GM21723 (cell line): ENCODE results near the gene WNT3A.
"Not testable (repeated sequence)": the region's sequence is repeated elsewhere in the genome, so short reads cannot be mapped to it uniquely, and the experiment has no call there.

Experiments
- ATAC-seq: cut with Tn5 transposase; IDR thresholded peaks from one replicate; pipeline ENCODE4 v1.9.1; 2021; ENCODE audit warnings: mild to moderate bottlenecking, moderate library complexity; ENCODE audit not compliant: unreplicated experiment

Gene WNT3A

GRCh38 chr1:228010921-228011320 is 4.1 kb downstream of the WNT3A start:
- no peak for ATAC-seq

GRCh38 chr1:228011721-228012311 is 5.0 kb downstream of the WNT3A start:
- no peak for ATAC-seq

DNA sequence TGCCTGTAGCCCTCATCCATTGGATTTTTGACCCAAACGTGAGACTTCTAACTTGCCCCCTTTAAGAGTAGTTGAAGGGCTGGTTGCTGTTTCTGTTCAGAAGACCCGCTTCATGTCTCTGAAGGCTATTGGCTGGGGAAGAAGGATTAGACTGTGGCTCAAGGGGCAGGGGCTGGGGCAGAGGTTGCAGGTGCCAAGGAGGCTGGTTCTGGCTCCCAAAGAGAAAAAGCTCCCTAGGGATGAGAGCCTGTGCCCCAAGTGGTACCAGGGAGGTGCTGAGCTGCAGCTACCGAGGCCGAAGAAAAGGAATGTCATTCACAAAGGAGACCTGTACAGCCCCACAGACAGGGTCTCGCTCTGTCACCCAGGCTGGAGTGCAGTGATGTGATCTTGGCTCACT is 5.8 kb downstream of the WNT3A start:
- no peak for ATAC-seq

DNA sequence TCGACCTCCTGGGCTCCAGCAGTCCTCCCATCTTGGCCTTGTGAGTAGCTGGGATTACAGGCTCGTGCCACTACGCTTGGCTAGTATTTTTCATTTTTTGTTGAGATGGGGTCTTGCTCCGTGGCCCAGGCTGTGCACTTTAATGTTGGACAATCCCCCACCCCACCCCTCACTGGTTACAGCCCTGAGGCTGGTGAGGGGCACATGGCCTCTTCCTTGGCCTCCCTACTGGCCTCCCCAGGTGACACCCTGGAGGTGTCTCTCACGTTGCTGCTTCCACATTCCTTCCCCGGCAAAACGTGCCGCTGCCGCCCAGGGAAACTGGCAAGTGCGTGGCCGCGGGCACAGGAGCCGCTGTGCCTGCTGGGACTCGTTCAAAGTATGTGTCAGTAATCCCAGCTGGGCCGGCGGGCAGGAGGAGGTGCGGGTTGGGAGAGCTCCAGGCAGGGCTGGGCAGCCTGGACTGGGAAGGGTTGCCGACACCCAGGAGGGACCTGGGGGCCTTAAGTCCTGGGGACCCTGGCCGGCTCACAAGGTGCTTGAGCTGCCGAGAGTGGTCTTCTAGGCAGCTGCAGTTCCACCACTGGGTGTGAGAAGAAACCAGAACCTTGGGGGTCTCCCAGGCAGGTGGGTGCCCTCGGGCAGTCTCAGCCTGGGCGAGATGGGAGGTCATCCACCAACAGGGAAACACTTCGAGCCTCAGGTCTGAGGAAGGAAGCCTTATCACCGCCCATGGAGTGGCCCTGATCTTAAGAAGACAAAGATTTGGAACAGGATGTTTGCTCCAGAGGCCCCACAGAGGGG is 6.5 kb downstream of the WNT3A start:
- ATAC-seq: no peak

DNA sequence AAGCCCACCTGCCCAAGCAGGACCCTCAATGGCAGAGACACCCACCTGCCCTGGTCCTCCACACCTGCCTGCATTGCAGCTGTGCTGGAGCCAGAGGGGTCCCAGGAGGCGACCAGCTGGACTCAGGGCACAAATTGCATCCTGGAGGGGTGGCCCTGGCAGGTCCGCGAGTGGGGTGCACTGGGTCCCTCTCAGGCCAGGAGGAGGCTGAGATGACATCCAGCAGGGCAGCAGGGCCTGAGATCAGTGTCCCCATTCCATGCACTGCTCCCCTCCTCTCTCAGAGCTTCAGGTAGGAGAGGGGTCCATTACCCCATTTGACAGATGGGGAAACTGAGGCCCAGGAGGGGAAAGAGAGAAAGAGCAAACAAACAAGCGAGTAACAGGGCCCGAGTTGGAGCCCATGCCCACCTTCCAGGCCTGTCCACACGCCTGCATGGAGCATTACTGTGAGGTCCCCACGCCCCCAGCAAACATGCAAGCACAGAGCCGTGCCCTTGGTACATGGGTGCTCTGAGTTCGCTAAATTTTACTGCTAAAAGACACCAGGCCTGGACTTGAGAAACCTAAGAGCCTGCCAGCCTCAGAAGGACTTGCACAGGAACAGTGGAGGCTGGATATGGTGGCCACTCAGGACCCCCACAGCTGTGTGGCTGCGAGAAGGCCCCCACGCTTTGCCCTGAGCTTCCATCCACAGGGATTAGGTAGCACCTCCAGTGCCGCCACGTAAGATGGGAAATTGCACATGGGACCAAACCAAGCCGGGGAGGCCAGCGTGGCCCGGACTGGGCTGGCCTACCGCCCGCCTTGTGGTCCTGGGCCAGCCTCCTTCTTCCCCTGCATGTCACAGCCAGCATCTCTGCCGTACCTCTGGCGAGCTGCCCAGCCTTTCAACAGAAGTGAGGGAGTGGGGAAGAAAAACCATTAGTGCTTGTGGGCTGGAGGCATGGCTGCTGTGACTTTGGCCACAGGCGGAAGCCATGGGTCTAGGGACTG is 7.4 kb downstream of the WNT3A start:
- no peak for ATAC-seq

DNA sequence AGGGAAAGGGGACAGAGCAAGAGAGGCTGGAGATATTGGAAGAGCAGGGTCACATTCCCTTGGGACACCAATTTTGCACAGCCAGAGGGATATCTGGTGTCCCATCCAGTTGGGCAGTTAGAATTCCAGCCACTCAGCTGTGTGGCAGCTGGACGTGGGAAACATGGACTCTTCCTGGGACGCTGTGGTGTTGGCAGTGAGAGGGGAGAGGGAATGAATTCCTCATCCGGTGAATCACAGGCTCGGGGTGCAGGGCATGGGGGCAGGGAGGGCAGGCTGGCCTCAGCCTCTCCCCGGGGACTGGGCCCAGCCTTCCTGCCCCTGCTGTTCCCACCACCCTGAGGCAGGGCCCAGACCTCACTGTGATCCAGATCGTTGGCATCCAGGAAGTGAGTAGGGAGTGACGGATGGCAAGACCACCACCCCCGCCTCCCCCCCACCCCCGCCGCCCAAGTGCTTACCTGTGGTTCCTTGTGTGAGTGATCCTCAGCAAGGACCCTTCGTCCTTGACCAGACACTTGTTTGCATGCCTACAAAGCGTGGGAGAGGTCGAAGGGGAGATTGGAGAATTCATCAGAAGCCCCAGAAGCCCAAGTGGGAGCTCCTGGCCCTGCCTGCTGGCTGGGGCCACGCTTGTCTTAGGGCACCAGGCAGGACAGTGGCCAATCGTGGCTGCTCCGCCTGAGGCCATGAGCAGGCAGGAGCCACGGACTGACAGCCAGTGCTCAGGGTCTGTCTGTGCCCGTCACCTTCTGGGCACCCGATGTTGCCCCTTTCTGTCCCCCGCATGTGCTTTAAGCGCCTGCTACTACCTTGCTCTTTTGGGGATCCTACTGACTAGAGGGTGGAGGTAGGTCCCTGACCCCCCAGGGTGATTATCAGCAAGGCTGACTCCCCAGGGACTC is 8.7 kb downstream of the WNT3A start:
- ATAC-seq: no peak

DNA sequence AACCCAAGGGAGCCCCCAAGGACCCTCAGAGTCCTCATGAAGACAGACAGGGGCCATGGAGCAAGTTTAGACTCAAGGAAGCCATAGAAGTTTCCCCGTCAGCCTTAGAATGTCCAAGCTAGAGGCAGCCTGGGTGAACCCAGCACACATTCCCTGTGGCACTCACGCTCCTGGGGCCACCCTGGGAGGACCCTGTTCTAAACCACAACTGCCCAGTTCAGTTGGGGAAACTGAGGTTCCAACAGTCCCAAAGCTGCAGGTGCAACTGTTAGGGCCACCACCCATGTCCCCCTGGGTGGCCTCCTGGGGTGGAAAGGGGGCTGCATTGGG is 9.3 kb downstream of the WNT3A start:
- no peak for ATAC-seq

- no peak for ATAC-seq
These were observed 10.0 kb downstream of the WNT3A start for GRCh38 chr1:228016653-228017355.

DNA sequence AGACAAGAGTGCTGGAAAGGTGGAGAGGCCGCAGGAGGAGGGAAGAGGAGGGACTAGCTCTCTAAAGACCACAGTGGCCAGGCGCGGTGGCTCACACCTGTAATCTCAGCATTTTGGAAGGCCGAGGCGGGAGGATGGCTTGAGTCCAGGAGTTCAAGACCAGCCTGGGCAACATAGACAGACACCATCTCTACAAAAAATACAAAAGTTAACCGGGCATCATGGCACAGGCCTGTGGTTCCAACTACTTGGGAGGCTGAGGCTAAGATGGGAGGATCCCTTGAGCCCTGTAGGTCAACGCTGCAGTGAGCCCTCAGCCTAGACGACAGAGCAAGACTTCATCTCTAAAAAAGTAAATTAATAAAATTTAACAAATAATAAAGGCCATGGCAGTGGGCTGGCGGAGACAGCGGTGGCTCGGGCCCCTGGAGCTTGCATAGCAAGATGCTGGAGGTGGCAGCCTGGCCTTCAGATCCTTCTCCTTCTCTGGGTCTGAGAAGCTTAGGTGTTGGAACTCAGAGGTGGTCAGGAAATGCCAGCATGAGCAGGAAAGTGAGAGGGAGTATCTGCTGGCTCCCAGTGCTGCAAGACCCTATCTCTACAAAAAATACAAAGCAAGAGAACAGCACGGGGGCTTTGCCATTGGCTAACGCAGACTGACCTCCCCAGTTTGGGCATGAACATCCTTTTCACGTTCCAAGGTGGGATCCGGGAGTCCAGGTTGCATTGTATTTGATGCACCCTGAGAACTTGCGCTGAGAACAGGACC is 10.7 kb downstream of the WNT3A start:
- no peak for ATAC-seq

DNA sequence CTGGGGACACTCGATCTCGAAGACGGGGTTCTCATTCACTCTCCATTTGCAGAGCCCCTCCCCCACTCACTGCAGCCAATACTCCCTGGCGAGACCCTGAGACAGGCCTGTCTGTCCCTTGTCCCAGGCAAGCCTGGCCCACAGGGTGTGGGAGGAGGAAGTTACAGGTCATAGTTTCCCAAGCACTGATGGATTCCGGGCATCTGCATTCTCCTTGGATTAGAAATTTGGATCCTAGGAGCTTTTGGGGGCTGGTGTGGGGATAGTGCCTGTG is 11.3 kb downstream of the WNT3A start:
- ATAC-seq: no peak

- no peak for ATAC-seq
These were observed 12.3 kb downstream of the WNT3A start for GRCh38 chr1:228018961-228019721.

DNA sequence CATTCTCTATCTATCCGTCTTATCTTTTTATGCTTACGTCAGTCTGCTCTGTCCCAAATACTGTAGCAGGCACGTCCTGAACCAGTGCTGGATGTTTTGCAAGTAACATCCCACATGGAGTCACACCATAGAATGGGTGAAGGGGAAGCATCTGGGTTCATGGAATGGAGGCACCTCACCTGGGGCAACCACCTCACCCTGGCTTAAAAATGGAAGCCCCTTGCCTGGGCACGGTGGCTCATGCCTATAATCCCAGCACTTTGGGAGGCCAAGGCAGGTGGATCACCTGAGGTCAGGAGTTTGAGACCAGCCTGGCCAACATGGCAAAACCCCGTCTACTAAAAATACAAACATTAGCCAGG is 12.9 kb downstream of the WNT3A start:
- not testable (repeated sequence) for ATAC-seq

DNA sequence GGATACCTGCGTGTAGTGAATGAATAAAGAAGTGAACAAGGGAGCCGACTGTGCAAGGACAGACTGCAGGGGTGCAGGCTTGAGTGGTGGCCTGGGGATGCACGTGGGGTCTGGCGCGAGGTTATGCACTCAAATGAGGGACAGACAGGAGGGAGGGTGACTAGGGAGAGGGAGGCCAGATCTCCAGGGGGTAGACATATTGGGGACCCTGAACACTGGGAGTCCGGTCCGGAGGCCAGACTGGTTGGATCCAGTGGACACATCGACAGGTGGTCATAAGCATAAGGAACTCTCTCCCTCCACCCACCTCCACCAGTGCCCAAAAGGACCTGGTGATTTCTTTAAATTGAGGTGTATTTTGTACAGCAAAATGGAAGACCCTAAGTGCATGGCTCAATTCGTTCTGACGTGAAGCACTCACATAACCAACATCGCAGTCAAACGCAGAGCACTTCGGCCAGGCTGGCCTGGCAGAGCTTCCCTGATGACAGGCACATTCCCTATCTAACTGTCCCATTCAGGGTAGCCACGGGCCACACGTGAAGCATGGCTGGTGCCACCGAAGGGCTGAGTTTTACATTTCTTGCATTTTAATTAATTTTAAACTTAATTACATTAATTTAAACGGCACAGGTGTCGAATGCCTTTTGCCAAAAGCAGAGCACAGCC is 14.0 kb downstream of the WNT3A start:
- ATAC-seq: no peak

DNA sequence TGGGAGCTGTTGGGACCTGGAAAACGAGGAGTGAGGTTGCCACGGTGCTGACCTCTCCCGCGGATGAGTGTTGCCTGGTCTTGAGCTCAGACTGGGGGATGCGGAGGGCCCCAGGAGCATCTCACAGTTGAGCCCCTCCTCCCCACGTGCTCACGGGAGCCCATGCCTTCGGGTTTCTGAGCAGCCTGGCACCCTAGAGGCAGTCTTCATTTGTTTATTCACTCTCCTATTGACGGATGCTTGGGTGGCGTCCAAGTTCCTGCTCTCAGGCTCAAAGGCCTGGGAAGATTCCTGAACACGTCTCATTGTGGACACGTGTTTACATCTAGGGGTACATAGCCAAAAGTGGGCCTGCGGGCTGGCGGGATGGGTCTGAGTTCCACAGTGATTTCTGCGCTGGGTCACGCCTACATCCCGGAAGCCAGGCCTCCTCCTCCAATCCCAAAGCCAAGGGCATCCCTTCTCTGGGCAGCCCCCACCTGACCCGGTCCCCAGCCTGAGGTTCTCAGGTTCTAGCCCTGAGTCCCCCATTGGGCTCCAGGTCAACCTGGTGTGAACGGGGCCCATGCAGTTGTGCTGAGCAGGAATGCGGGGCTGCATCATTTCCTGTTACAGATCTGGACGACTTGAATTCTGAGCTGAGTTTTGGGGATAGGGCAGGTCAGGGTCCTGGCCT is 14.7 kb downstream of the WNT3A start:
- ATAC-seq: no peak

DNA sequence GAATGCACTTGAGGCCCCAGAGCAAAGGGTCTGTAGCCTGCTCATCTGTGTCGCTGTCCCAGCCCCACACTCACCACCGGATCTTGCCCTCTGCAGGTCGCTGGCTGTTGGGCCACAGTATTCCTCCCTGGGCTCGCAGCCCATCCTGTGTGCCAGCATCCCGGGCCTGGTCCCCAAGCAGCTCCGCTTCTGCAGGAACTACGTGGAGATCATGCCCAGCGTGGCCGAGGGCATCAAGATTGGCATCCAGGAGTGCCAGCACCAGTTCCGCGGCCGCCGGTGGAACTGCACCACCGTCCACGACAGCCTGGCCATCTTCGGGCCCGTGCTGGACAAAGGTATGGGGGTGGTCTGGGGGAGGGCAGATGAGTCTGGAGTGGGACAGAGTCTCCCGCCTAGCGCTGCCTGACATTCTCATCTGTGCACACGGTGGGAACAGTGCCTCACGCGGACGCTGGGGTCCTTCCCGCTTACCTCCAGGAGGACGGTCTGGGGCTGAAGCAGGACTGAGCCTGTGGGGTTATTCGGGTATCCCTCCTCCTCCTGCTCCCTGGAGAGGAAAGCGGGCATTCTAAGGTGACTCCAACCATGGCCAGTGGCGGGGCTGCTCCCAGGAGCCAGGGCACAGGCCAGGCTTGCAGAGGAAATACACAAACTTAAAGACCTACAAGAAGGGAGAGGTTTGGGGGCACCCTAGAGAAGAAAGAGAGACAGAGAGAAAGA is 15.9 kb downstream of the WNT3A start:
- ATAC-seq: no peak

GRCh38 chr1:228023294-228023639 is 16.5 kb downstream of the WNT3A start:
- ATAC-seq: no peak

DNA sequence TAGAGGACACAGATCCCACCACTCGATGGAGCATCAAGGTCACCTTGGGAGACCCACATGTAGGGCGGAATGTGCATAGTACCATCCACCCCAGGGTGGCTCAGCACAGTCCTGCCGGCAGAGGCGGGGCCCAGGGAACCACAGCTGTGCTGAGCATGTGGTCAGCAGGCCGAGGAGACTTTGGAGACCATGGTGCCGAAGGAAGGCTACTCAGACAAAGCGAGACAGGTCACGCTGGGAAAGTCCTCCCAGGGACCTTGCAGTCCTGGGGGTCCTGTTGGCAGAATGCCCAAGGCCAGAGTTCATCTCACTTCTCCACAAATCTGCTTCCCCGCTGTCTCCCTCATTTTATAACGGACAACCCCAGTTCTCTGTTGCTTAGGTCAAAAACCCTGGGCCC is 22.5 kb downstream of the WNT3A start:
- no peak for ATAC-seq
